Myometrial cell (primary cell): ENCODE results near the gene SLC25A47. TPM values are rescaled to one million over a fixed set of nuclear protein-coding genes. Genes with fewer than 3 reads are reported as not detected.

ENCODE experiments used
- total RNA-seq: library from RNA; depleted of rRNA; stranded (reverse); fragments of >200 nt; gene quantifications from 2 replicates; pipeline ENCODE4 v1.2.3, GENCODE V29; 2015

The SLC25A47 gene, protein sequence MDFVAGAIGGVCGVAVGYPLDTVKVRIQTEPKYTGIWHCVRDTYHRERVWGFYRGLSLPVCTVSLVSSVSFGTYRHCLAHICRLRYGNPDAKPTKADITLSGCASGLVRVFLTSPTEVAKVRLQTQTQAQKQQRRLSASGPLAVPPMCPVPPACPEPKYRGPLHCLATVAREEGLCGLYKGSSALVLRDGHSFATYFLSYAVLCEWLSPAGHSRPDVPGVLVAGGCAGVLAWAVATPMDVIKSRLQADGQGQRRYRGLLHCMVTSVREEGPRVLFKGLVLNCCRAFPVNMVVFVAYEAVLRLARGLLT
- total RNA-seq = not detected in 2 replicates

DNA sequence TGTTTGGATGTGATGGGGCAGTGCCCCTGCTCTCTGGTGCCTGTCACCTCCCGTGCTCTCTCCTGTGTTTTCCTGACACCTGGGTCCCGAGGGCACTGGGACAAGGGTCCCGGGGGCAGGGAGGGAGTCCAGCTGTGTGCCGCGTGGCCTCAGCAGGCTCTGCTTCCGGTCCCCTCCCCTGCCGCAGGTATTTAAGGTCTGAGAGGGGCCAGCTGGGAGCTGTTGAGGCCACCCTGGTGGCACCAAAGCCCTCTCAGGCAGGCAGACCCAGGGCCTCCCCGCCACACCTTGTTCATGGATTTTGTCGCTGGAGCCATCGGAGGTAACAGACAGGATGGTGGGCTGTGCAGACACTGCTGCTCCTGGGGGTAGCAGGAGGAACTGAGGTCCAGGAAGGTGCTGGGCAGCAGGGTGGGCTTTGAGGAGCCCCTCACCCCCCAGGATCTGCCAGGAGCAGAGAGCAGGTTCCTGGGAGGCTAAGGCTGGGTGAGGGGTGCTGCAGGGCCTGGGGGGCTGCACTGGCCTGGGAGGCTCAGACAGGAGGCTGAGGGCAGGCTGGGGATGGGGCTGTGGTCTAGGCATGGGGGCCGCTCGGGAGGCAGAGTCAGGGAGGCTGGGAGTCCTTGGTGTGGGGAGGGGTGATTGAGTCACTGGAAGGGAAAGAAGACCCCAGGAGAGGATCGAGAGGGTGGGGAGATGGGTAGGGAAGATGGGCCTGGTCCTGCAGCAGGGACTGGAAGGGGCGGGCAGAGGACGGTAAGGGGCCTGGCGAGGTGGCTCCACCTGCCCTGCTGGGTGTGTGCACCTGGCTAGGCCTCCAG lies at the start of gene SLC25A47:
SLC25A47 (plus strand) TSS at position 219 of the 821 bp plus-strand sequence; CDS start at position 295, 76 bp downstream.

GRCh38 chr14:100306101-100306997 lies 16.8 kb upstream of the SLC25A47 start, which contains the start of gene SLC25A29:
TSS of gene SLC25A29 (minus strand) at chr14:100306444. CDS start at chr14:100306232, 212 bp downstream.

GRCh38 chr14:100375963-100376735 lies 53.0 kb downstream of the SLC25A47 start, which contains the start of gene WDR25:
TSS of gene WDR25 (plus strand) at chr14:100376485.

Other genes starting within 250 kb of the SLC25A47 start
- 0.35 TPM in 1 of 2 replicates, not detected in the other for gene DEGS2, start 163.7 kb upstream of the SLC25A47 start, total RNA-seq
- gene YY1, start 84.2 kb upstream of the SLC25A47 start, total RNA-seq = 20.8 and 22.5 TPM in 2 replicates
- gene SLC25A29, start 16.9 kb upstream of the SLC25A47 start, total RNA-seq = 12.2 and 12.4 TPM in 2 replicates
- 21.0 and 23.6 TPM in 2 replicates for gene WDR25, start 53.1 kb downstream of the SLC25A47 start, total RNA-seq